Esophagus muscularis mucosa (tissue), 4 donors: Measurements from ENCODE around the gene PTPN1. TPM values are rescaled to one million over a fixed set of nuclear protein-coding genes. Genes with fewer than 3 reads are reported as not detected.

Source experiments
- DNase-seq: peaks from one replicate; pipeline ENCODE4 v3.0.0-alpha.2; 2017; ENCODE audit errors: extremely low spot score
- H3K27ac ChIP-seq, 4 donors: fragments of 200-600 bp; sonication (generic); replicated peaks in 1 of 4; 1 replicate in 3 of 4; 2 replicates in 1 of 4; pipeline ENCODE4 v1.5.1; 2016 to 2019; ENCODE audit warnings: mild to moderate bottlenecking in 1 of 4
- H3K27me3 ChIP-seq, 4 donors: fragments of 200-600 bp; sonication (generic); one replicate each; pipeline versions ENCODE4 v1.5.1 to v1.6.0; 2016 to 2019
- H3K36me3 ChIP-seq, 4 donors: fragments of 200-600 bp; sonication (generic); one replicate each; pipeline ENCODE4 v1.5.1; 2016 to 2019
- H3K4me1 ChIP-seq, 4 donors: fragments of 200-600 bp; sonication (generic); one replicate each; pipeline ENCODE4 v1.5.1; 2016 to 2019
- H3K4me3 ChIP-seq, 4 donors: fragments of 200-600 bp; sonication (generic); 1 replicate in 2 of 4; 2 replicates in 2 of 4; pipeline ENCODE4 v1.5.1; 2016 to 2019; ENCODE audit warnings: mild to moderate bottlenecking in 4 of 4, moderate library complexity in 1 of 4
- H3K9me3 ChIP-seq, 4 donors: fragments of 200-600 bp; sonication (generic); 1 replicate in 3 of 4; 2 replicates in 1 of 4; pipeline ENCODE4 v1.5.1; 2016 to 2019
- EP300 ChIP-seq: sonication (generic); formaldehyde crosslinking; IDR thresholded peaks from one replicate; pipeline ENCODE4 v1.6.1; 2017; ENCODE audit warnings: antibody characterized with exemption
- POLR2A ChIP-seq: fragments of 450-650 bp; IDR thresholded peaks from one replicate; pipeline ENCODE4 v1.6.1; 2017; ENCODE audit warnings: antibody characterized with exemption, moderate library complexity, mild to moderate bottlenecking, low read depth
- POLR2AphosphoS5 ChIP-seq, 2 donors: sonication (generic); formaldehyde crosslinking; IDR thresholded peaks; one replicate each; pipeline ENCODE4 v1.6.1; 2017; ENCODE audit warnings: antibody characterized with exemption in 2 of 2
- whole genome bisulfite sequencing: methylation state at CpG from one replicate; pipeline ENCODE4 v1.1.5; 2018; 5-methylcytosine and 5-hydroxymethylcytosine counted together
- intact Hi-C: fragments of 100-400 bp; cut with DNase I; formaldehyde crosslinking; loops from one replicate; pipeline ENCODE4 v1.15.1; 2023
- total RNA-seq, 4 donors: library from RNA; depleted of rRNA; stranded (reverse); fragments of >200 nt; gene quantifications; one replicate each; pipeline versions ENCODE4 v1.1.0 to v1.2.1, GENCODE V29; 2016
- TF ChIP-seq, protein P1 (sequence below), 3 experiments: fragments of 200-600 bp in 2 of 3; fragments of 450-650 bp in 1 of 3; sonication (generic) in 2 of 3; IDR thresholded peaks; one replicate each; pipeline ENCODE4 v1.5.1; 2017 to 2019; ENCODE audit warnings: antibody characterized with exemption in 3 of 3, mild to moderate bottlenecking in 2 of 3, moderate library complexity in 1 of 3

The PTPN1 gene
- total RNA-seq, 4 donors from 2014 or later: 21.2 to 49.0 (median 41.0) TPM

DNA sequence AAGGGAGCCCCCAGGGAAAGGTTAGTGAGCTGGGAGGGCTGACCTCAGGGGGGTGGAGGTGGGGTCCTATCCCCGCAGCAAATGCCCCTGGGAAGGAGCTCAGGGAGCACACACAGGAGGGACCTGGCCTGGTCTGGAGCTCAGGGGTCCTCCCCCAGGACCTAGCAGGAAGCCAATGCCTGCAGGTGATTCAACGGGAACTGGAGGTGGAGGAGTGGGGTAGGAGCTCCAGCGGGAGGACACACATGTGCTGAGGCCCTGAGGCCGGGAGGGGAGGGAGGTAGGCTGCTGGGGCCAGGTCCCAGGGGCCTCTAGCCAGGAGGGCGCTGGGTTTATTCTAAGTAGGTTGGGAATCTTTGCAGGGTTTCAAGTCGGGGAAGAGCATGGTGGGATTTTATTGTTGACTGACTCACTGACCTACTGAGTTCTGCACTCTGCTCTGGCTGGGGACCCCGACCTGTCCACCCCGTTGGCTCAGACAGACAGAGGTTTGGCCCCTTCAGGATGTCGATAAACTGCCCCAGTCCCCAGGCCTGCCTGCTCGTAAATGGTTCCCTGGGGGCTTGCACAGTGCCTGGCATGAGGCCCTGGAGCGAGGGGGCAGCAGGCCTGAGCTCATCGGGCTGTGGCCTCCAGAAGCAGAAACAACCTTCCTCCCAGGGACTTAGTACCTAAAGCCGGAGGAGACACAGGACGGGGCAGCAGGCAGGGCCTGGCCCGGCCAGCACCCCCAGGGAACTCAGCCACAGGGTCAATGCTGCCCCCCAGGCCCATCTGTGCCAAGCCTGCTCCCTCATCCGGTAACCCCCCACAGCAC lies 118.9 kb downstream of the PTPN1 start:
- no peaks in the 10 kb centered on the region for H3K9me3 ChIP-seq
- TF ChIP-seq EP300 (no peak), POLR2A (no peak), POLR2AphosphoS5 (IDR thresholded peaks at IDR 0.05) (no peak)
- TF ChIP-seq, protein P1, sequence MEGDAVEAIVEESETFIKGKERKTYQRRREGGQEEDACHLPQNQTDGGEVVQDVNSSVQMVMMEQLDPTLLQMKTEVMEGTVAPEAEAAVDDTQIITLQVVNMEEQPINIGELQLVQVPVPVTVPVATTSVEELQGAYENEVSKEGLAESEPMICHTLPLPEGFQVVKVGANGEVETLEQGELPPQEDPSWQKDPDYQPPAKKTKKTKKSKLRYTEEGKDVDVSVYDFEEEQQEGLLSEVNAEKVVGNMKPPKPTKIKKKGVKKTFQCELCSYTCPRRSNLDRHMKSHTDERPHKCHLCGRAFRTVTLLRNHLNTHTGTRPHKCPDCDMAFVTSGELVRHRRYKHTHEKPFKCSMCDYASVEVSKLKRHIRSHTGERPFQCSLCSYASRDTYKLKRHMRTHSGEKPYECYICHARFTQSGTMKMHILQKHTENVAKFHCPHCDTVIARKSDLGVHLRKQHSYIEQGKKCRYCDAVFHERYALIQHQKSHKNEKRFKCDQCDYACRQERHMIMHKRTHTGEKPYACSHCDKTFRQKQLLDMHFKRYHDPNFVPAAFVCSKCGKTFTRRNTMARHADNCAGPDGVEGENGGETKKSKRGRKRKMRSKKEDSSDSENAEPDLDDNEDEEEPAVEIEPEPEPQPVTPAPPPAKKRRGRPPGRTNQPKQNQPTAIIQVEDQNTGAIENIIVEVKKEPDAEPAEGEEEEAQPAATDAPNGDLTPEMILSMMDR (IDR thresholded peaks at IDR 0.05): no peak
- intact Hi-C loops: no loop called here

DNA sequence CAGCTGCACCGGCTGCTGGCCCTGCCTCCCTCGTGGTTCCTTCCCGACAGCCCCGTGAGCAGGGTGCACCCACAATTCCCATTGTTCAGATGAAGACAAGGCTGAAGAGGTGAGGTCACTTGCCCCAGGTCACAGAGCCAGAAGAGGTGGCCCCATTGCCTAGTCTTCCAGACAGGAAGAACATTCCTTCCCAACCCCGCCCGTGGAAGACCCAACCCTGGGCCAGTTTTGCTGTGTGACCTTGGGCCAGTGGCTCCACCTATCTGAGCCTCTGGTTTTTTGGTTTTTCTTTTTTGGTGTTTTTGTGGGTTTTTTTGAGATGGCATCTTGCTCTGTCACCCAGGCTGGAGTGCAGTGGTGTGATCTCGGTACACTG lies 119.5 kb downstream of the PTPN1 start:
- Histone ChIP-seq H3K4me1 (peaks cover 10 to 16% (median 14%) of the 10 kb centered on the region in 4 donors), H3K27me3 (no peaks in the 10 kb centered on the region), H3K9me3 (no peaks in the 10 kb centered on the region), H3K4me3 (no peak overlapping the region), H3K27ac (no peak overlapping the region), H3K36me3 (no peaks in the 10 kb centered on the region)
- no peak for TF ChIP-seq POLR2A
- intact Hi-C loops: no loop called here
- 90% methylated on average over 5 of the region's 7 CpGs for WGBS
- DNase-seq: no peak

More for the DNA sequence above, 118.9 kb downstream of the PTPN1 start:
- H3K27me3 ChIP-seq: no peaks in the 10 kb centered on the region
- no peak overlapping the region for H3K4me3 ChIP-seq
- DNase-seq: no peak
- H3K4me1 ChIP-seq: peaks cover 10 to 16% (median 14%) of the 10 kb centered on the region in 4 donors
- H3K36me3 ChIP-seq: no peaks in the 10 kb centered on the region
- WGBS: 80% methylated on average over 13 of the region's 16 CpGs
- H3K27ac ChIP-seq: no peak overlapping the region

GRCh38 chr20:50630578-50631263 lies 120.5 kb downstream of the PTPN1 start:
- Histone ChIP-seq H3K4me3 (no peak overlapping the region), H3K36me3 (no peaks in the 10 kb centered on the region), H3K9me3 (no peaks in the 10 kb centered on the region), H3K27me3 (no peaks in the 10 kb centered on the region), H3K4me1 (peaks cover 12 to 18% (median 15%) of the 10 kb centered on the region in 4 donors), H3K27ac (no peak overlapping the region)
- intact Hi-C loops: no loop called here
- 97% methylated on average over 7 of the region's 21 CpGs for WGBS
- TF ChIP-seq, protein P1 (IDR thresholded peaks at IDR 0.05): no peak
- TF ChIP-seq POLR2A (no peak), EP300 (no peak), POLR2AphosphoS5 (IDR thresholded peaks at IDR 0.05) (no peak)
- DNase-seq: no peak

- 86% methylated on average over 5 of the region's 7 CpGs for WGBS
- peaks cover 20 to 24% (median 22%) of the 10 kb centered on the region in 4 donors for H3K4me1 ChIP-seq
- intact Hi-C loops: no loop called here
- no peak overlapping the region for H3K4me3 ChIP-seq
- no peak for DNase-seq
- TF ChIP-seq EP300 (no peak), POLR2AphosphoS5 (IDR thresholded peaks at IDR 0.05) (no peak), POLR2A (no peak)
- TF ChIP-seq, protein P1 (IDR thresholded peaks at IDR 0.05): no peak
- no peaks in the 10 kb centered on the region for H3K36me3 ChIP-seq
- no peak overlapping the region for H3K27ac ChIP-seq
- no peaks in the 10 kb centered on the region for H3K27me3 ChIP-seq
- no peaks in the 10 kb centered on the region for H3K9me3 ChIP-seq
These were observed 122.1 kb downstream of the PTPN1 start for GRCh38 chr20:50632236-50632635.

- Histone ChIP-seq H3K27me3 (no peaks in the 10 kb centered on the region), H3K27ac (no peak overlapping the region), H3K4me1 (peaks cover 25 to 28% (median 26%) of the 10 kb centered on the region in 4 donors), H3K9me3 (no peaks in the 10 kb centered on the region), H3K36me3 (no peaks in the 10 kb centered on the region), H3K4me3 (no peak overlapping the region)
- no peak for DNase-seq
- 90% methylated on average over 2 of the region's 5 CpGs for WGBS
- TF ChIP-seq, protein P1 (IDR thresholded peaks at IDR 0.05): no peak
- TF ChIP-seq EP300 (no peak), POLR2AphosphoS5 (IDR thresholded peaks at IDR 0.05) (no peak), POLR2A (no peak)
- intact Hi-C loops: no loop called here
These were observed 122.5 kb downstream of the PTPN1 start for GRCh38 chr20:50632701-50633100.
